Smooth muscle cell (in vitro differentiated cells): Measurements from ENCODE around the gene RGMB. TPM values are rescaled to one million over a fixed set of nuclear protein-coding genes. Genes with fewer than 3 reads are reported as not detected.
"Not testable (repeated sequence)": the region's sequence is repeated elsewhere in the genome, so short reads cannot be mapped to it uniquely, and the experiment has no call there.

Source experiments
- DNase-seq: peaks from one replicate; lab custom pipeline; 2025; ENCODE audit not compliant: unreplicated experiment; lab: John Stamatoyannopoulos, UW
- H2AFZ ChIP-seq: fragments of 200-600 bp; sonication (generic); 2 replicates; pipeline ENCODE4 v1.6.0; 2016; ENCODE audit warnings: antibody characterized with exemption, low read depth, mild to moderate bottlenecking
- H3F3A ChIP-seq: fragments of 200-600 bp; sonication (generic); 2 replicates; pipeline ENCODE4 v1.6.0; 2017; ENCODE audit warnings: antibody characterized with exemption, low read depth
- H3K27ac ChIP-seq: fragments of 200-600 bp; sonication (generic); 2 replicates; pipeline ENCODE4 v1.5.1; 2016; ENCODE audit warnings: low read depth, mild to moderate bottlenecking
- H3K27me3 ChIP-seq: fragments of 200-600 bp; sonication (generic); 2 replicates; pipeline ENCODE4 v1.6.1; 2016; ENCODE audit warnings: low read depth, mild to moderate bottlenecking
- H3K36me3 ChIP-seq: fragments of 200-600 bp; sonication (generic); 2 replicates; pipeline ENCODE4 v1.5.1; 2016; ENCODE audit warnings: low read depth
- H3K4me1 ChIP-seq: fragments of 200-600 bp; sonication (generic); 2 replicates; pipeline ENCODE4 v1.5.1; 2016; ENCODE audit warnings: low read depth
- H3K4me2 ChIP-seq: fragments of 200-600 bp; sonication (generic); 2 replicates; pipeline ENCODE4 v1.6.0; 2016; ENCODE audit warnings: mild to moderate bottlenecking
- H3K4me3 ChIP-seq: fragments of 200-600 bp; sonication (generic); 2 replicates; pipeline ENCODE4 v1.5.1; 2016; ENCODE audit warnings: mild to moderate bottlenecking
- H3K79me2 ChIP-seq: fragments of 200-600 bp; sonication (generic); 2 replicates; pipeline ENCODE4 v1.6.0; 2016; ENCODE audit warnings: low read depth, mild to moderate bottlenecking
- H3K9ac ChIP-seq: fragments of 200-600 bp; sonication (generic); 2 replicates; pipeline ENCODE4 v1.6.0; 2016; ENCODE audit warnings: low read depth
- H3K9me3 ChIP-seq: fragments of 200-600 bp; sonication (generic); replicated peaks from 2 replicates; pipeline ENCODE4 v1.5.1; 2016; ENCODE audit warnings: low read depth
- H4K20me1 ChIP-seq: fragments of 200-600 bp; sonication (generic); 2 replicates; pipeline ENCODE4 v1.6.0; 2016; ENCODE audit warnings: low read depth
- WGBS: methylation state at CpG from one replicate; pipeline ENCODE4 v1.1.7; 2016; ENCODE audit warnings: low lambda C conversion rate; 5-methylcytosine and 5-hydroxymethylcytosine counted together
- polyA plus RNA-seq: library from polyadenylated mRNA; unstranded; fragments of >200 nt; fragmentation: Nextera tagmentation; extraction: Ambion mirVana; gene quantifications from 2 replicates; pipeline ENCODE4 v1.2.1, GENCODE V29; 2016
- total RNA-seq: library from RNA; depleted of rRNA; stranded (reverse); fragments of >200 nt; gene quantifications from 2 replicates; pipeline ENCODE4 v1.2.3, GENCODE V29; 2014
- TF ChIP-seq, protein P1 (sequence below): fragments of 200-600 bp; sonication (generic); IDR thresholded peaks from 2 replicates; pipeline ENCODE4 v1.5.1; 2017; ENCODE audit warnings: borderline replicate concordance, mild to moderate bottlenecking, antibody characterized with exemption; ENCODE audit not compliant: insufficient read depth, poor library complexity, severe bottlenecking

RGMB gene
- total and polyA plus RNA-seq, 2 experiments from 2014 or later = 8.0 to 11.2 TPM

DNA sequence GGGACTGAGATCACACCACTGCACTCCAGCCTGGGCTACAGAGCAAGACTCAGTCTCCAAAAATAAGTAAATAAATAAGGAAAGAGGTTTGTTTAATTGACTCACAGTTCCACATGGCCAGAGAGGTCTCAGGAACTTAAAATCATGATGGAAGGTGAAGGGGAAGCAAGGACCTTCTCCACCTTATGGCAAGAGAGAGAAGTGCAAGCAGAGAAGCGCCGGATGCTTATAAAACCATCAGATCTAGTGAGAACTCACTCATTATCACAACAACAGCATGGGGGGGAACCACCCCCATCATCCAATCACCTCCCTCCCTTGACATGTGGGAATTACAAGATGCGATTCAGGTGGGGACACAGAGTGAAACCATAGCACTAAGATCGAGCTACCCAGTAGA, 22.8 kb upstream of the RGMB start:
- no peaks in the 10 kb centered on the region for H3K9me3 ChIP-seq

DNA sequence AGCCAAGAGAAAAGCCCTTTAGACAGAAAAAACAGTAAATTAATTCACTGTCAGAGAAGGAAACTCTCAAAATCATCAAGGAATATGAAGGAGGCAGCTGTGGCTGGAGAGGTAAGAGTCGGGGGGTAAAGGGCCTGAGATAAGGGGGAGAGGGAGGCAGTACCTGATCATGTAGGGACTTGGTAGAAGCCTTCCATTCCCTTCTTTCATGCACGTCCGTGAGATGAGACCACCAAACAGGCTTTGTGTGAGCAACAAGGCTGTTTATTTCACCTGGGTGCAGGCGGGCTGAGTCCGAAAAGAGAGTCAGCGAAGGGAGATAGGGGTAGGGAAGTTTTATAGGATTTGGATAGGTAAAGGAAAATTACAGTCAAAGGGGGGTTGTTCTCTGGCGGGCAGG, 21.1 kb upstream of the RGMB start:
- H3K79me2 ChIP-seq, H3F3A ChIP-seq, H4K20me1 ChIP-seq, H3K9me3 ChIP-seq, H3K4me3 ChIP-seq, H3K4me1 ChIP-seq, DNase-seq, H3K27ac ChIP-seq, H3K4me2 ChIP-seq, H3K9ac ChIP-seq, H2AFZ ChIP-seq, H3K27me3 ChIP-seq, H3K36me3 ChIP-seq: not testable (repeated sequence)
- WGBS = 55% methylated on average over 7 of the region's 7 CpGs

More for the DNA sequence above, 22.8 kb upstream of the RGMB start:
- Histone ChIP-seq H3K27ac (no peak overlapping the region), H3K4me1 (no peaks in the 10 kb centered on the region), H3K4me3 (no peak overlapping the region), H3K79me2 (no peaks in the 10 kb centered on the region), H3K4me2 (no peak overlapping the region), H3K36me3 (no peaks in the 10 kb centered on the region), H3F3A (no peaks in the 10 kb centered on the region), H3K27me3 (no peaks in the 10 kb centered on the region), H4K20me1 (no peaks in the 10 kb centered on the region), H3K9ac (no peak overlapping the region), H2AFZ (no peak overlapping the region)
- WGBS = 50% methylated on average over 4 of the region's 4 CpGs
- no peak for DNase-seq
- TF ChIP-seq, protein P1, sequence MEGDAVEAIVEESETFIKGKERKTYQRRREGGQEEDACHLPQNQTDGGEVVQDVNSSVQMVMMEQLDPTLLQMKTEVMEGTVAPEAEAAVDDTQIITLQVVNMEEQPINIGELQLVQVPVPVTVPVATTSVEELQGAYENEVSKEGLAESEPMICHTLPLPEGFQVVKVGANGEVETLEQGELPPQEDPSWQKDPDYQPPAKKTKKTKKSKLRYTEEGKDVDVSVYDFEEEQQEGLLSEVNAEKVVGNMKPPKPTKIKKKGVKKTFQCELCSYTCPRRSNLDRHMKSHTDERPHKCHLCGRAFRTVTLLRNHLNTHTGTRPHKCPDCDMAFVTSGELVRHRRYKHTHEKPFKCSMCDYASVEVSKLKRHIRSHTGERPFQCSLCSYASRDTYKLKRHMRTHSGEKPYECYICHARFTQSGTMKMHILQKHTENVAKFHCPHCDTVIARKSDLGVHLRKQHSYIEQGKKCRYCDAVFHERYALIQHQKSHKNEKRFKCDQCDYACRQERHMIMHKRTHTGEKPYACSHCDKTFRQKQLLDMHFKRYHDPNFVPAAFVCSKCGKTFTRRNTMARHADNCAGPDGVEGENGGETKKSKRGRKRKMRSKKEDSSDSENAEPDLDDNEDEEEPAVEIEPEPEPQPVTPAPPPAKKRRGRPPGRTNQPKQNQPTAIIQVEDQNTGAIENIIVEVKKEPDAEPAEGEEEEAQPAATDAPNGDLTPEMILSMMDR = peak; percentile 51

DNA sequence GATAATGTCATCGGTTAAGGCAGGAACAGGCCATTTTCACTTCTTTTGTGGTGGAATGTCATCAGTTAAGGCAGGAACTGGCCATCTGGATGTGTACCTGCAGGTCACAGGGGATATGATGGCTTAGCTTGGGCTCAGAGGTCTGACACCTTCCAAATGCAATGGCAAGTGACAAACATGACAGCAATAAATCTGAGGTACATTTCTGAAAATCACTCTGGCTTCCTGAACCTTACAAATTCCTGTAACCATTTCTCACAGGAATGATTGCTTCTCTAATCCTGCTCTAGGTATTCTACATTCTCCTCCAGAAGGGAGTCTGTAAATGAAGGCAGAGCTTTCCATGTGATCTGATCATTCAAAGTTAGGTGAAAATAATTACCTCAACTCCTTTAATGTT, 20.7 kb upstream of the RGMB start:
- not testable (repeated sequence) for H4K20me1 ChIP-seq, H3K27ac ChIP-seq, H3K4me3 ChIP-seq, H3K27me3 ChIP-seq, H2AFZ ChIP-seq, H3K9ac ChIP-seq, H3K4me2 ChIP-seq, H3K79me2 ChIP-seq, H3K9me3 ChIP-seq, H3F3A ChIP-seq, H3K36me3 ChIP-seq, DNase-seq, H3K4me1 ChIP-seq
- WGBS = 36% methylated on average over 1 of the region's 1 CpG

DNA sequence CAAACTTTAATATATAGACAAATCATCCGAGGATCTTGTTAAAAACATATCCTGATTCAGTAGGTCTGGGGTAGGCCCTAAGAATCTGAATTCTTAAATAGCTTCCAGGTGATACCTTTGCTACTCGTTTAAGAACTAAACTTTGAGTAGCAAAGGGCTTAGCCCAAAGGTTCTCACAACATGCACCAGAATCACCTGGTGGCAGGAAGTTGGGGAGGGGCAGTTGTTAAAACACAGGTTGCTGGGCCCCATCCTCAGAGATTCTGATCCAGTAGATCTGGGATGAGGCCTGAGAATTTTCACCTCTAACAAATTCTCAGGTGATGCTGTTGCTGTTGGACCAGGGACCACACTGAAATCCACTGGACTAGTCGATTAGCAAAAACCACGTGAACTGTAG, 20.0 kb upstream of the RGMB start:
- Histone ChIP-seq H3K36me3 (no peaks in the 10 kb centered on the region), H3K4me2 (no peak overlapping the region), H3K4me1 (no peaks in the 10 kb centered on the region), H3K4me3 (no peak overlapping the region), H3F3A (no peaks in the 10 kb centered on the region), H3K9me3 (no peaks in the 10 kb centered on the region), H3K27ac (no peak overlapping the region), H4K20me1 (no peaks in the 10 kb centered on the region), H3K79me2 (no peaks in the 10 kb centered on the region), H3K9ac (no peak overlapping the region), H2AFZ (no peak overlapping the region), H3K27me3 (no peaks in the 10 kb centered on the region)
- 75% methylated on average over 4 of the region's 4 CpGs for WGBS
- TF ChIP-seq, protein P1 = no peak
- DNase-seq = no peak

DNA sequence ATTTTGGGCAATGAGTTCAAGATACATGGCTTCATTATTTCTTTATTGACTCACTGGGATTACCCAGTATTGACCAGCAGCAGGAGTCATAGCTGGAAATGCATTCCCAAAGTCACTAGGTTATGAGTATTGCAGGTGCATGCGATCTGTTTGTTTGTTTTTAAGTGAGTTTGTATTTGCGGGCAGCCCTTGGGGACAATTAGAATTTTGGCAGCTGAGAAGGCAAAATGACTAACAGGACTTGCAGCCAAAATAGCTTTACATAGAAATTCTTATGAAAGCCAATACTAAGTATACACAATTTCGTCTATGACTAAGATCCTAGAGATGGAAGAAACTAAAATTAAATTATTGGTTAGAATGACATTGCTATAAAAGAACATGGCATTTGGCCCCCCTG, 18.1 kb upstream of the RGMB start:
- TF ChIP-seq, protein P1 = no peak
- H3K4me1 ChIP-seq = no peaks in the 10 kb centered on the region
- H3K4me2 ChIP-seq = no peak overlapping the region
- H2AFZ ChIP-seq = no peak overlapping the region
- no peaks in the 10 kb centered on the region for H3K9me3 ChIP-seq
- 87% methylated on average over 3 of the region's 3 CpGs for WGBS
- no peaks in the 10 kb centered on the region for H3K36me3 ChIP-seq
- no peaks in the 10 kb centered on the region for H3K27me3 ChIP-seq
- no peaks in the 10 kb centered on the region for H3F3A ChIP-seq
- DNase-seq = no peak
- no peak overlapping the region for H3K9ac ChIP-seq
- no peak overlapping the region for H3K4me3 ChIP-seq
- H3K27ac ChIP-seq = no peak overlapping the region
- H3K79me2 ChIP-seq = no peaks in the 10 kb centered on the region
- H4K20me1 ChIP-seq = no peaks in the 10 kb centered on the region
